HL-60/S4 treated with retinoic acid at 250 ng/mL for 4 days and 3 days (cell line): Measurements from ENCODE around the gene NUB1.

ENCODE experiments used
- in situ Hi-C: fragments of 300-500 bp; cut with MboI; formaldehyde crosslinking; loops from 2 replicates; pipeline ENCODE4 v1.7.0; 2022; ENCODE audit warnings: low sequenced_read_pairs

The NUB1 gene

GRCh38 chr7:151342102-151342646, 562 bp downstream of the NUB1 start:
- in situ Hi-C loops, result no loop called here

- in situ Hi-C loops, result no loop called here
Measured at GRCh38 chr7:151342811-151343210, 1.2 kb downstream of the NUB1 start.

GRCh38 chr7:151343516-151343915, 1.9 kb downstream of the NUB1 start:
- in situ Hi-C loops, result no loop called here

- in situ Hi-C loops, result no loop called here
Measured at GRCh38 chr7:151345576-151346469, 4.2 kb downstream of the NUB1 start.

GRCh38 chr7:151346470-151346769, 4.8 kb downstream of the NUB1 start:
- in situ Hi-C loops, result no loop called here

- in situ Hi-C loops, result no loop called here
Measured at GRCh38 chr7:151347200-151347599, 5.6 kb downstream of the NUB1 start.

- in situ Hi-C loops, result no loop called here
Measured at GRCh38 chr7:151348970-151349369, 7.4 kb downstream of the NUB1 start.

GRCh38 chr7:151349507-151349853, 7.9 kb downstream of the NUB1 start:
- in situ Hi-C loops, result no loop called here

GRCh38 chr7:151351027-151351426, 9.4 kb downstream of the NUB1 start:
- in situ Hi-C loops, result no loop called here

GRCh38 chr7:151351967-151352366, 10.4 kb downstream of the NUB1 start:
- in situ Hi-C loops, result no loop called here

GRCh38 chr7:151352512-151352911, 10.9 kb downstream of the NUB1 start:
- in situ Hi-C loops, result no loop called here

GRCh38 chr7:151361193-151361959, 19.8 kb downstream of the NUB1 start:
- in situ Hi-C loops, result no loop called here

GRCh38 chr7:151363182-151363581, 21.6 kb downstream of the NUB1 start:
- in situ Hi-C loops, result no loop called here

- in situ Hi-C loops, result no loop called here
Measured at GRCh38 chr7:151366166-151366879, 24.7 kb downstream of the NUB1 start.

- in situ Hi-C loops, result no loop called here
Measured at GRCh38 chr7:151366880-151367222, 25.2 kb downstream of the NUB1 start.

- in situ Hi-C loops, result no loop called here
Measured at GRCh38 chr7:151367284-151367683, 25.7 kb downstream of the NUB1 start.

GRCh38 chr7:151368136-151368571, 26.5 kb downstream of the NUB1 start:
- in situ Hi-C loops, result no loop called here

- in situ Hi-C loops, result no loop called here
Measured at GRCh38 chr7:151371266-151371665, 29.7 kb downstream of the NUB1 start.

GRCh38 chr7:151372612-151373265, 31.1 kb downstream of the NUB1 start:
- in situ Hi-C loops, result no loop called here

- in situ Hi-C loops, result no loop called here
Measured at GRCh38 chr7:151373599-151373998, 32.0 kb downstream of the NUB1 start.

- in situ Hi-C loops, result no loop called here
Measured at GRCh38 chr7:151374139-151374538, 32.5 kb downstream of the NUB1 start.
